Measurements from ENCODE around the gene RPS6KA2. TPM values are rescaled to one million over a fixed set of nuclear protein-coding genes. Genes with fewer than 3 reads are reported as not detected.

The RPS6KA2 gene
- total RNA-seq, 2 experiments from 2014 or later: 9.3 to 10.9 TPM

DNA sequence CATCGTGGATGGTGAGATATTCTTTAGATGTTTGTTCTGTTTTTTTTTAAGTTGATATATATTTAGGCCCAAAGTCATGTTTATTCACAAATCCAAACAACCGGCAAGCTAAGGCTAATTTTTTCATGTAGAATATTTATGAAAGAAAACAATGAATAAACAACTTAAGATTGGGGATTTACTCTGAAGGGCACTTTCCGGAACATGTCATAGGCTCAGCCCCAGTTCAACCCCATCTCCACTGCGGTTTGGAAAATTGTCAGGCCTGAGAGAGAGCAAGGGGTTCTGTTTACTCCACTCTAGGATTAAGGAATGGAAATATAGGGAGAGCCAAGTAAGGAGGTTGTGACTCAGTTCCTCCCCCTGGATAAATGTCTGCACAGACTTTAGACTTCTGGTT is 18.3 kb downstream of the RPS6KA2 start:
- CTCF ChIA-PET: no interaction called here
- DNase-seq (no peak), ATAC-seq (no peak)
- no peak overlapping the region for H3K4me3 Mint-ChIP-seq
- intact Hi-C loops (cut with DNase I, micrococcal nuclease): no loop called here
- H3K9me3 Mint-ChIP-seq (ENCODE audit: low read depth): no peaks in the 10 kb centered on the region
- H3K36me3 Mint-ChIP-seq (ENCODE audit: low read depth): no peaks in the 10 kb centered on the region
- POLR2A ChIA-PET: no interaction called here
- no peak overlapping the region for H3K27ac Mint-ChIP-seq
- H3K4me1 Mint-ChIP-seq: no peaks in the 10 kb centered on the region
- H3K27me3 Mint-ChIP-seq: no peaks in the 10 kb centered on the region

GRCh38 chr6:166605752-166606151 is 21.3 kb downstream of the RPS6KA2 start:
- ATAC-seq: no peak
- ChIA-PET POLR2A (no interaction called here), CTCF (no interaction called here)
- H3K4me3 Mint-ChIP-seq: no peak overlapping the region
- H3K4me1 Mint-ChIP-seq: no peaks in the 10 kb centered on the region
- H3K9me3 Mint-ChIP-seq (ENCODE audit: low read depth): no peaks in the 10 kb centered on the region
- no peak overlapping the region for H3K27ac Mint-ChIP-seq
- no peaks in the 10 kb centered on the region for H3K27me3 Mint-ChIP-seq
- intact Hi-C loops (cut with DNase I, micrococcal nuclease): no loop called here
- no peaks in the 10 kb centered on the region for H3K36me3 Mint-ChIP-seq (ENCODE audit: low read depth)
- DNase-seq: no peak

- POLR2A ChIA-PET: no interaction called here
- Mint-ChIP-seq H3K27me3 (no peaks in the 10 kb centered on the region), H3K27ac (no peak overlapping the region), H3K9me3 (ENCODE audit: low read depth) (no peaks in the 10 kb centered on the region), H3K4me3 (no peak overlapping the region), H3K36me3 (ENCODE audit: low read depth) (no peaks in the 10 kb centered on the region), H3K4me1 (no peaks in the 10 kb centered on the region)
- intact Hi-C loops (cut with DNase I, micrococcal nuclease): no loop called here
- DNase-seq (no peak), ATAC-seq (no peak)
- CTCF ChIA-PET: no interaction called here
Observed at GRCh38 chr6:166604911-166605310, 22.1 kb downstream of the RPS6KA2 start.

DNA sequence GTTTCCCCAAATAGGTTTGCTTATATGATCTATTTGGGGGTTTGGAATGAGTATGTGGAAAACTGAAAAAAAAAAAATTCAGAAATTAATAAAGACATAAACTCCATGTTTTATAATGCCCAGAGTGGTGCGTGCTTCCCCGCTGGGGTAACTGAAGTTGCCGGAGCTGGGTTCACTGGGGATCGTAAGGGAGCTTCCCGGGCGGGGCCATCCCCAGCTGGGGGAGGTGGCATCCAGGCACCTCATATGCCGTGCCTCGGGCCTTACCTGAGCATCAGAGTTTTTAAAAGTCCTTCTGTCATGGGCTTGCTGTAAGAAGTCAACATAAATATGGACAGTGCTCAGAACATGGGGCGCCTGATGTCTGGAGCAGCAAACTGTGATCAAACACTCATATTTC is 22.7 kb downstream of the RPS6KA2 start:
- ChIA-PET POLR2A (no interaction called here), CTCF (no interaction called here)
- intact Hi-C loops (cut with DNase I, micrococcal nuclease): no loop called here
- no peaks in the 10 kb centered on the region for H3K27me3 Mint-ChIP-seq
- ATAC-seq: no peak
- H3K4me3 Mint-ChIP-seq: no peak overlapping the region
- H3K4me1 Mint-ChIP-seq: no peaks in the 10 kb centered on the region
- H3K27ac Mint-ChIP-seq: no peak overlapping the region
- no peaks in the 10 kb centered on the region for H3K9me3 Mint-ChIP-seq (ENCODE audit: low read depth)
- no peaks in the 10 kb centered on the region for H3K36me3 Mint-ChIP-seq (ENCODE audit: low read depth)
- no peak for DNase-seq

DNA sequence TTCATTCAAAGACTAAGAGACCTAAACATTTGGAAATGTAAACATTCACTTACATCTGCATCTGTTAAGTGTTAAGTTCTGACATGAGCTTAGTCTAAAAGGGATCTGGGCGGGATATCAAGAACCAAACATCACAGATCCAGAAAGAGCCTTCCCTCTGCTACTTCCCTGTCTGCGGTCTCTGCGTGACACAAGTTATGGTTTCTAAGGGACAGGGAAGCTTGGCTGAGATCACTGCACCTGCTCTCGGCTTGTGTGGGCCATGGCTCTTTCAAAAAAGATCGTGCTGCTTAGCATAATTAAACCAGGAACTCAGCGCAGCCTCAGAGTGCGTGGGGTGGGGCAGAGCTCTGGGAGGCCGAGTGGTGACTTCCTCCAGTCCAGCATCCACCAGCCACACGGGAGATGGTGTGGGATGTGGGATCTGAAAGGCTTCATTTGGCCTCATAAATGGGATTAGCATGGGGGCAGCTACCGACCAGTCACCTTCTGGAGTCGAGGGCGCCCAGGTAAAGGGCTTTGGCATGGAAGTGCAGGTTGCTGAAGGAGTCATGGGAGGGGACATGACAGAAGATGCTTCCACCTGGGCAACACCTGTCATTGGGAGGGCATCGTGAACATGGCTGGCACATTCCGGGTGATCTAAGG is 23.9 kb downstream of the RPS6KA2 start:
- ATAC-seq (no peak), DNase-seq (no peak)
- CTCF ChIA-PET: interaction anchor here (0.6 kb wide), 1 partner anchor 122 kb away, joined by 3 read pairs; no protein-coding TSS in a partner anchor

GRCh38 chr6:166601956-166602355 is 25.1 kb downstream of the RPS6KA2 start:
- Mint-ChIP-seq H3K27ac (no peak overlapping the region), H3K4me3 (no peak overlapping the region), H3K4me1 (no peaks in the 10 kb centered on the region), H3K36me3 (ENCODE audit: low read depth) (peaks cover 1% of the 10 kb centered on the region), H3K27me3 (no peaks in the 10 kb centered on the region), H3K9me3 (ENCODE audit: low read depth) (no peaks in the 10 kb centered on the region)
- DNase-seq: no peak
- intact Hi-C loops (cut with DNase I, micrococcal nuclease): no loop called here
- ChIA-PET CTCF (no interaction called here), POLR2A (no interaction called here)
- ATAC-seq: no peak

More for the DNA sequence above, 23.9 kb downstream of the RPS6KA2 start:
- intact Hi-C loops (cut with DNase I, micrococcal nuclease): no loop called here
- Mint-ChIP-seq H3K9me3 (ENCODE audit: low read depth) (no peaks in the 10 kb centered on the region), H3K27ac (no peak overlapping the region), H3K36me3 (ENCODE audit: low read depth) (no peaks in the 10 kb centered on the region), H3K4me3 (no peak overlapping the region), H3K4me1 (no peaks in the 10 kb centered on the region), H3K27me3 (no peaks in the 10 kb centered on the region)
- POLR2A ChIA-PET: no interaction called here

GRCh38 chr6:166600931-166601330 is 26.1 kb downstream of the RPS6KA2 start:
- Mint-ChIP-seq H3K27me3 (no peaks in the 10 kb centered on the region), H3K36me3 (ENCODE audit: low read depth) (peaks cover 1% of the 10 kb centered on the region), H3K9me3 (ENCODE audit: low read depth) (no peaks in the 10 kb centered on the region), H3K4me3 (no peak overlapping the region), H3K27ac (no peak overlapping the region), H3K4me1 (no peaks in the 10 kb centered on the region)
- intact Hi-C loops (cut with DNase I, micrococcal nuclease): no loop called here
- POLR2A ChIA-PET: no interaction called here
- CTCF ChIA-PET: interaction anchor here (1.2 kb wide), 1 partner anchor 11 kb away, joined by 3 read pairs; no protein-coding TSS in a partner anchor
- no peak for DNase-seq
- no peak for ATAC-seq

- DNase-seq (no peak), ATAC-seq (no peak)
- ChIA-PET POLR2A (interaction anchor here (0.6 kb wide), 1 partner anchor 14 kb away, joined by 4 read pairs; no protein-coding TSS in a partner anchor), CTCF (no interaction called here)
- no peaks in the 10 kb centered on the region for H3K4me1 Mint-ChIP-seq
- intact Hi-C loops (cut with DNase I, micrococcal nuclease): no loop called here
- no peak overlapping the region for H3K27ac Mint-ChIP-seq
- no peak overlapping the region for H3K4me3 Mint-ChIP-seq
- no peaks in the 10 kb centered on the region for H3K9me3 Mint-ChIP-seq (ENCODE audit: low read depth)
- H3K36me3 Mint-ChIP-seq (ENCODE audit: low read depth): peaks cover 1% of the 10 kb centered on the region
- no peaks in the 10 kb centered on the region for H3K27me3 Mint-ChIP-seq
Observed at GRCh38 chr6:166599205-166599604, 27.8 kb downstream of the RPS6KA2 start.

GRCh38 chr6:166598441-166599138 is 28.5 kb downstream of the RPS6KA2 start:
- Mint-ChIP-seq H3K27me3 (no peaks in the 10 kb centered on the region), H3K36me3 (ENCODE audit: low read depth) (peaks cover 1% of the 10 kb centered on the region), H3K4me3 (no peak overlapping the region), H3K27ac (no peak overlapping the region), H3K4me1 (no peaks in the 10 kb centered on the region), H3K9me3 (ENCODE audit: low read depth) (no peaks in the 10 kb centered on the region)
- CTCF ChIA-PET: no interaction called here
- DNase-seq: no peak
- no peak for ATAC-seq
- intact Hi-C loops (cut with DNase I, micrococcal nuclease): no loop called here
- POLR2A ChIA-PET: no interaction called here

DNA sequence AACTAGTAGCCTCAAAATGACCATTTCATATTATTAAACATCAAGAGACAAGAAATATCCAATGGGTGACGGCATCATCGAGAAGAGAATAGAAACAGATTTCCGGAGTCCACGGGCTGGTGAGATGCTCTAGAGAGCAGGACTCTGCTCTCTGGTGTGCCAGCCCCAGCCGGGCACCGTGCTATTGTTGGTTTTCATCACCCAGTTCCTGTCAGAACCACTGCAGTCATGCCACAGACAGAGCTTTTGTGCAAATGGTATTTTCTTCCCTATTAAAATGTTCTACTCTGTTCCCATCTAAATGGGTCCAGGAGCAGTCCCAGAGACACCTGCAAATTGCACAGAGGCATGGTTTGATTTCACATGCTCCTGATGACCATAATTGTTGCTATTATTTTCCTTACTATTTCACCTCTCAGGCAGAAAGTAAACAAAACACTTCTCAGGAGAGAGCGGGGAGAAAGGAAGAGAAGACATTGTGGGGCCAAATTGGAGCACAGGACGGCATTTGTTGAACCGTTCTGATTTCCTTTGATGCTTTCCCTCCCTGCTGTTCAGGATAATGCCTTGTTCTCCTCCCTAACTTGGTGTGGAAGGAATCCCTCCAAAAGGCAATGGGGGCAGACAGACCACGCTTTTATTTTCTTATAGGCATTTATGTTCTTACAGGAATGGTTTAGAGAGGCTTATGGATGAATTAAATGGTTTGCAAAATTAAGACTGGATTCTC is 29.2 kb downstream of the RPS6KA2 start:
- Mint-ChIP-seq H3K36me3 (ENCODE audit: low read depth) (peaks cover 1% of the 10 kb centered on the region), H3K27me3 (no peaks in the 10 kb centered on the region), H3K4me1 (no peaks in the 10 kb centered on the region), H3K27ac (no peak overlapping the region), H3K9me3 (ENCODE audit: low read depth) (no peaks in the 10 kb centered on the region), H3K4me3 (no peak overlapping the region)
- ChIA-PET CTCF (no interaction called here), POLR2A (no interaction called here)
- no peak for DNase-seq
- no peak for ATAC-seq
- intact Hi-C loops (cut with DNase I, micrococcal nuclease): no loop called here

GRCh38 chr6:166596776-166597507 is 30.1 kb downstream of the RPS6KA2 start:
- H3K36me3 Mint-ChIP-seq (ENCODE audit: low read depth): peaks cover 1% of the 10 kb centered on the region
- POLR2A ChIA-PET: no interaction called here
- ATAC-seq (no peak), DNase-seq (no peak)
- CTCF ChIA-PET: no interaction called here
- no peak overlapping the region for H3K27ac Mint-ChIP-seq
- intact Hi-C loops (cut with DNase I, micrococcal nuclease): no loop called here
- no peaks in the 10 kb centered on the region for H3K9me3 Mint-ChIP-seq (ENCODE audit: low read depth)
- H3K27me3 Mint-ChIP-seq: no peaks in the 10 kb centered on the region
- H3K4me3 Mint-ChIP-seq: no peak overlapping the region
- no peaks in the 10 kb centered on the region for H3K4me1 Mint-ChIP-seq

Measured in activated CD4-positive, alpha-beta T cell treated with anti-CD3 and anti-CD28 coated beads for 36 hours (primary cell).